Neuron (in vitro differentiated cells): ENCODE results near the gene ISLR2.

Source experiments
- H2AFZ ChIP-seq: one replicate; pipeline ENCODE4 v1.6.1; 2013; ENCODE audit warnings: low read depth, mild to moderate bottlenecking, inconsistent platforms, low read length, moderate library complexity
- H3K27me3 ChIP-seq: one replicate; pipeline ENCODE4 v1.6.1; 2013; ENCODE audit warnings: low read length; ENCODE audit not compliant: insufficient read depth
- H3K36me3 ChIP-seq: one replicate; pipeline ENCODE4 v1.6.1; 2013; ENCODE audit warnings: low read length; ENCODE audit not compliant: insufficient read depth
- H3K4me1 ChIP-seq: one replicate; pipeline ENCODE4 v1.6.1; 2013; ENCODE audit warnings: low read length; ENCODE audit not compliant: insufficient read depth
- H3K4me3 ChIP-seq: 2 replicates; pipeline ENCODE4 v1.5.1; 2013; ENCODE audit warnings: mild to moderate bottlenecking, low read length, moderate library complexity
- H3K9me3 ChIP-seq: one replicate; pipeline ENCODE4 v1.6.1; 2013; ENCODE audit warnings: low read length

ISLR2 gene

DNA sequence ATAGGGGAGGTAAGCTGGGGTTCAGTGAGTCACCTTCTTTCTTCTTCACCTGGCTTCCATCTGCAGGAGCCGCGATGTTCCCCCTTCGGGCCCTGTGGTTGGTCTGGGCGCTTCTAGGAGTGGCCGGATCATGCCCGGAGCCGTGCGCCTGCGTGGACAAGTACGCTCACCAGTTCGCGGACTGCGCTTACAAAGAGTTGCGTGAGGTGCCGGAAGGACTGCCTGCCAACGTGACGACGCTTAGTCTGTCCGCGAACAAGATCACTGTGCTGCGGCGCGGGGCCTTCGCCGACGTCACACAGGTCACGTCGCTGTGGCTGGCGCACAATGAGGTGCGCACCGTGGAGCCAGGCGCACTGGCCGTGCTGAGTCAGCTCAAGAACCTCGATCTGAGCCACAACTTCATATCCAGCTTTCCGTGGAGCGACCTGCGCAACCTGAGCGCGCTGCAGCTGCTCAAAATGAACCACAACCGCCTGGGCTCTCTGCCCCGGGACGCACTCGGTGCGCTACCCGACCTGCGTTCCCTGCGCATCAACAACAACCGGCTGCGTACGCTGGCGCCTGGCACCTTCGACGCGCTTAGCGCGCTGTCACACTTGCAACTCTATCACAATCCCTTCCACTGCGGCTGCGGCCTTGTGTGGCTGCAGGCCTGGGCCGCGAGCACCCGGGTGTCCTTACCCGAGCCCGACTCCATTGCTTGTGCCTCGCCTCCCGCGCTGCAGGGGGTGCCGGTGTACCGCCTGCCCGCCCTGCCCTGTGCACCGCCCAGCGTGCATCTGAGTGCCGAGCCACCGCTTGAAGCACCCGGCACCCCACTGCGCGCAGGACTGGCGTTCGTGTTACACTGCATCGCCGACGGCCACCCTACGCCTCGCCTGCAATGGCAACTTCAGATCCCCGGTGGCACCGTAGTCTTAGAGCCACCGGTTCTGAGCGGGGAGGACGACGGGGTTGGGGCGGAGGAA lies 2.6 kb downstream of the ISLR2 start:
- Histone ChIP-seq H3K9me3 (peaks cover 14% of the 10 kb centered on the region), H2AFZ (no peak overlapping the region), H3K36me3 (no peaks in the 10 kb centered on the region), H3K27me3 (peaks cover 81% of the 10 kb centered on the region), H3K4me1 (peaks cover 30% of the 10 kb centered on the region), H3K4me3 (no peak overlapping the region)

GRCh38 chr15:74133694-74134386 lies 3.5 kb downstream of the ISLR2 start:
- peaks cover 26% of the 10 kb centered on the region for H3K4me1 ChIP-seq
- peaks cover 14% of the 10 kb centered on the region for H3K9me3 ChIP-seq
- no peak overlapping the region for H2AFZ ChIP-seq
- H3K27me3 ChIP-seq, result peaks cover 79% of the 10 kb centered on the region
- no peaks in the 10 kb centered on the region for H3K36me3 ChIP-seq
- H3K4me3 ChIP-seq, result no peak overlapping the region

DNA sequence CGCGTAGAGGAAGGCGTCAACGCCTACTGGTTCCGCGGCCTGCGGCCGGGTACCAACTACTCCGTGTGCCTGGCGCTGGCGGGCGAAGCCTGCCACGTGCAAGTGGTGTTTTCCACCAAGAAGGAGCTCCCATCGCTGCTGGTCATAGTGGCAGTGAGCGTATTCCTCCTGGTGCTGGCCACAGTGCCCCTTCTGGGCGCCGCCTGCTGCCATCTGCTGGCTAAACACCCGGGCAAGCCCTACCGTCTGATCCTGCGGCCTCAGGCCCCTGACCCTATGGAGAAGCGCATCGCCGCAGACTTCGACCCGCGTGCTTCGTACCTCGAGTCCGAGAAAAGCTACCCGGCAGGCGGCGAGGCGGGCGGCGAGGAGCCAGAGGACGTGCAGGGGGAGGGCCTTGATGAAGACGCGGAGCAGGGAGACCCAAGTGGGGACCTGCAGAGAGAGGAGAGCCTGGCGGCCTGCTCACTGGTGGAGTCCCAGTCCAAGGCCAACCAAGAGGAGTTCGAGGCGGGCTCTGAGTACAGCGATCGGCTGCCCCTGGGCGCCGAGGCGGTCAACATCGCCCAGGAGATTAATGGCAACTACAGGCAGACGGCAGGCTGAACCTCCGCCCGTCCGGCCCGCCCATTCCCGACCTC lies 4.1 kb downstream of the ISLR2 start:
- Histone ChIP-seq H3K36me3 (no peaks in the 10 kb centered on the region), H3K27me3 (peaks cover 77% of the 10 kb centered on the region), H2AFZ (no peak overlapping the region), H3K9me3 (peaks cover 14% of the 10 kb centered on the region), H3K4me1 (peaks cover 19% of the 10 kb centered on the region), H3K4me3 (no peak overlapping the region)

- Histone ChIP-seq H3K4me1 (peaks cover 15% of the 10 kb centered on the region), H3K4me3 (no peak overlapping the region)
Measured at GRCh38 chr15:74135041-74135565, 4.7 kb downstream of the ISLR2 start.

DNA sequence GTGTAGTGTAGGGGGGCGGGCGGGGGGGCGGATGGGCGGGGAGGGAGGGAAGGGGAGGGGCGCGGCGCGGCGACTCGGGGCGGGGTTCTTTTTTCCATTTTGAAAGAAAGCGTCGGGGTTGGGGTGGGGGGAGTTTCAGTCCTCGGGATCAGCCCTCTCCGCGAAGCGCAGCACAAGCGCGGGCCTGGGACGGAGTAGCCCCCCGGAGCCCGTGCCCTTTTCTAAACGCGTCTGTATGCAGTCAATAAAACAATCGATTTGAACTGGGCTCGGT lies 6.1 kb downstream of the ISLR2 start:
- Histone ChIP-seq H3K9me3 (peaks cover 14% of the 10 kb centered on the region), H3K27me3 (peaks cover 67% of the 10 kb centered on the region), H3K4me1 (peaks cover 7% of the 10 kb centered on the region)

More at GRCh38 chr15:74135041-74135565, 4.7 kb downstream of the ISLR2 start:
- Histone ChIP-seq H2AFZ (no peak overlapping the region), H3K36me3 (no peaks in the 10 kb centered on the region), H3K9me3 (peaks cover 14% of the 10 kb centered on the region), H3K27me3 (peaks cover 76% of the 10 kb centered on the region)

GRCh38 chr15:74136814-74137536 lies 6.6 kb downstream of the ISLR2 start:
- Histone ChIP-seq H2AFZ (no peak overlapping the region), H3K27me3 (peaks cover 62% of the 10 kb centered on the region), H3K4me1 (peaks cover 7% of the 10 kb centered on the region), H3K9me3 (peaks cover 14% of the 10 kb centered on the region), H3K36me3 (no peaks in the 10 kb centered on the region), H3K4me3 (peak overlapping the region; percentile 40)

More for the DNA sequence above, 6.1 kb downstream of the ISLR2 start:
- H3K36me3 ChIP-seq, result no peaks in the 10 kb centered on the region
- H2AFZ ChIP-seq, result no peak overlapping the region
- H3K4me3 ChIP-seq, result peak overlapping the region; percentile 44

- peaks cover 57% of the 10 kb centered on the region for H3K27me3 ChIP-seq
- H3K4me3 ChIP-seq, result no peak overlapping the region
- H3K9me3 ChIP-seq, result peaks cover 12% of the 10 kb centered on the region
- peaks cover 7% of the 10 kb centered on the region for H3K4me1 ChIP-seq
- no peak overlapping the region for H2AFZ ChIP-seq
- no peaks in the 10 kb centered on the region for H3K36me3 ChIP-seq
Measured at GRCh38 chr15:74137537-74137894, 7.1 kb downstream of the ISLR2 start.

- H3K36me3 ChIP-seq, result no peaks in the 10 kb centered on the region
- peaks cover 7% of the 10 kb centered on the region for H3K4me1 ChIP-seq
- peaks cover 3% of the 10 kb centered on the region for H3K9me3 ChIP-seq
- H3K4me3 ChIP-seq, result no peak overlapping the region
- no peak overlapping the region for H2AFZ ChIP-seq
- peaks cover 46% of the 10 kb centered on the region for H3K27me3 ChIP-seq
Measured at GRCh38 chr15:74138642-74139041, 8.3 kb downstream of the ISLR2 start.

- H3K27me3 ChIP-seq, result peaks cover 30% of the 10 kb centered on the region
- H2AFZ ChIP-seq, result no peak overlapping the region
- H3K36me3 ChIP-seq, result no peaks in the 10 kb centered on the region
- H3K9me3 ChIP-seq, result no peaks in the 10 kb centered on the region
- no peak overlapping the region for H3K4me3 ChIP-seq
- peaks cover 6% of the 10 kb centered on the region for H3K4me1 ChIP-seq
Measured at GRCh38 chr15:74141591-74141990, 11.2 kb downstream of the ISLR2 start.

- H3K4me1 ChIP-seq, result no peaks in the 10 kb centered on the region
- H3K4me3 ChIP-seq, result no peak overlapping the region
- no peaks in the 10 kb centered on the region for H3K9me3 ChIP-seq
- H2AFZ ChIP-seq, result no peak overlapping the region
- no peaks in the 10 kb centered on the region for H3K36me3 ChIP-seq
- peaks cover 10% of the 10 kb centered on the region for H3K27me3 ChIP-seq
Measured at GRCh38 chr15:74144153-74144775, 13.9 kb downstream of the ISLR2 start.

DNA sequence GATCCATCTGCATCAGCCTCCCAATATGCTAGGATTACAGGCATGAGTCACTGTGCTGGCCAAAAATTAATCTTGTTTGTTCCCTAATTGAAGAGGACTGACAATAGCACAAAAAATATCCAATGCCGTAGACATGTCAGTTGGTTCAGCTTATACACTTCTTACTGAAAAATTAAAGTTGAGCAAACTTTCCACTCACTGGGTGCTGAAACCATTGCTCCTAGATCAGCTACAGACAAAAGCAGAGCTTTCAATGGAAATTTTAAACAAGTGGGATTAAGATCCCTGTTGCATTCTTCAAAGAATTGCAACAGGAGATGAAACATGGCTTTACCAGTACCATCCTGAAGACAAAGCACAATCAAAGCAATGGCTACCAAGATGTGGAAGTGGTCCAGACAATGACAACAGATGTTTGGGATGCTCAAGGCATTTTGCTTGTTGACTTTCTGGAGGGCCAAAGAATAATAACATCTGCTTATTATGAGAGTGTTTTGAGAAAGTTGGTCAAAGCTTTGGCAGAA lies 16.0 kb downstream of the ISLR2 start:
- H3K9me3 ChIP-seq, result no peaks in the 10 kb centered on the region
- H3K36me3 ChIP-seq, result no peaks in the 10 kb centered on the region
- no peak overlapping the region for H2AFZ ChIP-seq
- H3K4me3 ChIP-seq, result no peak overlapping the region
- no peaks in the 10 kb centered on the region for H3K4me1 ChIP-seq
- no peaks in the 10 kb centered on the region for H3K27me3 ChIP-seq

- no peaks in the 10 kb centered on the region for H3K9me3 ChIP-seq
- H3K36me3 ChIP-seq, result no peaks in the 10 kb centered on the region
- H2AFZ ChIP-seq, result no peak overlapping the region
- H3K4me3 ChIP-seq, result no peak overlapping the region
- no peaks in the 10 kb centered on the region for H3K27me3 ChIP-seq
- H3K4me1 ChIP-seq, result no peaks in the 10 kb centered on the region
Measured at GRCh38 chr15:74147051-74147450, 16.7 kb downstream of the ISLR2 start.
